ENCODE results near the gene TAB2.

DNA sequence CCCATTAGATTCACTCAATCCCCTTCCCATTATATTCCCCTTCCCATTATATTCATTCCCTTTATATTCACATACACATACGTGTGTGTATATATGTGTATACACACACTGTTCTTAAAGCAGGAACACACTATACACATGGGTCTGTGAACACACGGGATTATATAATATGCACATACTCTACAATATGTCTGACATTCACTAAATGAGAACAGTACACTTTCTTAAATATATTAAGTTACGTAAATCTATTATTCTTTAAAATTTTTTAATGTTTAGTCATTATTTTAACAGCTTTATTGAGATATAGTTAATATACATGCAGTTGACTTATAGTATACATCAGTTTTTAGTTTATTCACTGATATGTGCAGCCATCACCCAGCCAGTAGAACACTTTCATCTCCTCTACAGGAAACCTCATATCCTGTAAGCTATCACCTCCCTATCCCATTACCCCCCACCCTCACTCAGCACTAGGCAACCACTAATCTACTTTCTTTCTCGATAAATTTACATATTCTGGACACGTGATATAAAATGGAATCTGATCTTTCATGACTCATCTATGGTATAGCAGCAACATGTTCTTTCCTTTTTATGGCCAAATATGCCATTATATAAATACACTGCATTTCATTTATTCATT lies 68.6 kb downstream of the TAB2 start:
- TF ChIP-seq, protein P1, sequence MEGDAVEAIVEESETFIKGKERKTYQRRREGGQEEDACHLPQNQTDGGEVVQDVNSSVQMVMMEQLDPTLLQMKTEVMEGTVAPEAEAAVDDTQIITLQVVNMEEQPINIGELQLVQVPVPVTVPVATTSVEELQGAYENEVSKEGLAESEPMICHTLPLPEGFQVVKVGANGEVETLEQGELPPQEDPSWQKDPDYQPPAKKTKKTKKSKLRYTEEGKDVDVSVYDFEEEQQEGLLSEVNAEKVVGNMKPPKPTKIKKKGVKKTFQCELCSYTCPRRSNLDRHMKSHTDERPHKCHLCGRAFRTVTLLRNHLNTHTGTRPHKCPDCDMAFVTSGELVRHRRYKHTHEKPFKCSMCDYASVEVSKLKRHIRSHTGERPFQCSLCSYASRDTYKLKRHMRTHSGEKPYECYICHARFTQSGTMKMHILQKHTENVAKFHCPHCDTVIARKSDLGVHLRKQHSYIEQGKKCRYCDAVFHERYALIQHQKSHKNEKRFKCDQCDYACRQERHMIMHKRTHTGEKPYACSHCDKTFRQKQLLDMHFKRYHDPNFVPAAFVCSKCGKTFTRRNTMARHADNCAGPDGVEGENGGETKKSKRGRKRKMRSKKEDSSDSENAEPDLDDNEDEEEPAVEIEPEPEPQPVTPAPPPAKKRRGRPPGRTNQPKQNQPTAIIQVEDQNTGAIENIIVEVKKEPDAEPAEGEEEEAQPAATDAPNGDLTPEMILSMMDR (IDR thresholded peaks at IDR 0.05): no peak
- TF ChIP-seq POLR2A (IDR thresholded peaks at IDR 0.05; ENCODE audit: low read depth) (no peak), EP300 (IDR thresholded peaks at IDR 0.05) (no peak), POLR2AphosphoS5 (IDR thresholded peaks at IDR 0.05) (no peak)

All from esophagus muscularis mucosa (tissue), 4 donors.